Measurements from ENCODE around the gene ABLIM1. TPM values are rescaled to one million over a fixed set of nuclear protein-coding genes. Genes with fewer than 3 reads are reported as not detected.

The ABLIM1 gene
- total RNA-seq, 1 experiment from 2014 or later, result 62.1 TPM

GRCh38 chr10:114402233-114402632, 255.8 kb downstream of the ABLIM1 start (continued):
- no peak for TF ChIP-seq FOXJ3 (CRISPR knock-in tag; IDR thresholded peaks at IDR 0.05; ENCODE audit: borderline replicate concordance)
- no peak for TF ChIP-seq TCF7 (CRISPR knock-in tag; IDR thresholded peaks at IDR 0.05; ENCODE audit: low read depth)
- no peak for TF ChIP-seq CBFB (CRISPR knock-in tag; IDR thresholded peaks at IDR 0.05; ENCODE audit: low read depth)

- CTCF ChIA-PET, result interaction anchor here (2.5 to 4.3 kb wide), 2 partner anchors 15 to 97 kb away, joined by 9 to 25 read pairs; no protein-coding TSS in a partner anchor
- Mint-ChIP-seq H3K27ac (no peak overlapping the region), H3K9me3 (peaks cover 2% of the 10 kb centered on the region), H3K27me3 (ENCODE audit: low read depth) (peaks cover 47% of the 10 kb centered on the region), H3K36me3 (no peaks in the 10 kb centered on the region), H3K4me3 (no peak overlapping the region), H3K4me1 (peaks cover 21% of the 10 kb centered on the region)
- DNase-seq (ENCODE audit: low spot score) (no peak), ATAC-seq (no peak)
- no peak for TF ChIP-seq HMGXB4 (CRISPR knock-in tag; IDR thresholded peaks at IDR 0.05)
- TF ChIP-seq NFE2L1 (CRISPR knock-in tag; IDR thresholded peaks at IDR 0.05), result no peak
- TF ChIP-seq NR3C1 (CRISPR knock-in tag; conservative IDR thresholded peaks at IDR 0.05; ENCODE audit: low read depth), result no peak
- no peak for TF ChIP-seq ZNF121 (CRISPR knock-in tag; IDR thresholded peaks at IDR 0.05)
- no peak for TF ChIP-seq RELA (CRISPR knock-in tag; IDR thresholded peaks at IDR 0.05; ENCODE audit: borderline replicate concordance)
- TF ChIP-seq TEAD1 (CRISPR knock-in tag; IDR thresholded peaks at IDR 0.05), result no peak
- TF ChIP-seq ATF3 (CRISPR knock-in tag; conservative IDR thresholded peaks at IDR 0.05), result no peak
- TF ChIP-seq, protein P1, sequence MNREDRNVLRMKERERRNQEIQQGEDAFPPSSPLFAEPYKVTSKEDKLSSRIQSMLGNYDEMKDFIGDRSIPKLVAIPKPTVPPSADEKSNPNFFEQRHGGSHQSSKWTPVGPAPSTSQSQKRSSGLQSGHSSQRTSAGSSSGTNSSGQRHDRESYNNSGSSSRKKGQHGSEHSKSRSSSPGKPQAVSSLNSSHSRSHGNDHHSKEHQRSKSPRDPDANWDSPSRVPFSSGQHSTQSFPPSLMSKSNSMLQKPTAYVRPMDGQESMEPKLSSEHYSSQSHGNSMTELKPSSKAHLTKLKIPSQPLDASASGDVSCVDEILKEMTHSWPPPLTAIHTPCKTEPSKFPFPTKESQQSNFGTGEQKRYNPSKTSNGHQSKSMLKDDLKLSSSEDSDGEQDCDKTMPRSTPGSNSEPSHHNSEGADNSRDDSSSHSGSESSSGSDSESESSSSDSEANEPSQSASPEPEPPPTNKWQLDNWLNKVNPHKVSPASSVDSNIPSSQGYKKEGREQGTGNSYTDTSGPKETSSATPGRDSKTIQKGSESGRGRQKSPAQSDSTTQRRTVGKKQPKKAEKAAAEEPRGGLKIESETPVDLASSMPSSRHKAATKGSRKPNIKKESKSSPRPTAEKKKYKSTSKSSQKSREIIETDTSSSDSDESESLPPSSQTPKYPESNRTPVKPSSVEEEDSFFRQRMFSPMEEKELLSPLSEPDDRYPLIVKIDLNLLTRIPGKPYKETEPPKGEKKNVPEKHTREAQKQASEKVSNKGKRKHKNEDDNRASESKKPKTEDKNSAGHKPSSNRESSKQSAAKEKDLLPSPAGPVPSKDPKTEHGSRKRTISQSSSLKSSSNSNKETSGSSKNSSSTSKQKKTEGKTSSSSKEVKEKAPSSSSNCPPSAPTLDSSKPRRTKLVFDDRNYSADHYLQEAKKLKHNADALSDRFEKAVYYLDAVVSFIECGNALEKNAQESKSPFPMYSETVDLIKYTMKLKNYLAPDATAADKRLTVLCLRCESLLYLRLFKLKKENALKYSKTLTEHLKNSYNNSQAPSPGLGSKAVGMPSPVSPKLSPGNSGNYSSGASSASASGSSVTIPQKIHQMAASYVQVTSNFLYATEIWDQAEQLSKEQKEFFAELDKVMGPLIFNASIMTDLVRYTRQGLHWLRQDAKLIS (CRISPR knock-in tag; IDR thresholded peaks at IDR 0.05; ENCODE audit: borderline replicate concordance), result no peak
- no peak for TF ChIP-seq FOXK1 (CRISPR knock-in tag; IDR thresholded peaks at IDR 0.05)
- TF ChIP-seq, protein P2, sequence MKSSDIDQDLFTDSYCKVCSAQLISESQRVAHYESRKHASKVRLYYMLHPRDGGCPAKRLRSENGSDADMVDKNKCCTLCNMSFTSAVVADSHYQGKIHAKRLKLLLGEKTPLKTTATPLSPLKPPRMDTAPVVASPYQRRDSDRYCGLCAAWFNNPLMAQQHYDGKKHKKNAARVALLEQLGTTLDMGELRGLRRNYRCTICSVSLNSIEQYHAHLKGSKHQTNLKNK (CRISPR knock-in tag; IDR thresholded peaks at IDR 0.05), result no peak
- TF ChIP-seq, protein P3, sequence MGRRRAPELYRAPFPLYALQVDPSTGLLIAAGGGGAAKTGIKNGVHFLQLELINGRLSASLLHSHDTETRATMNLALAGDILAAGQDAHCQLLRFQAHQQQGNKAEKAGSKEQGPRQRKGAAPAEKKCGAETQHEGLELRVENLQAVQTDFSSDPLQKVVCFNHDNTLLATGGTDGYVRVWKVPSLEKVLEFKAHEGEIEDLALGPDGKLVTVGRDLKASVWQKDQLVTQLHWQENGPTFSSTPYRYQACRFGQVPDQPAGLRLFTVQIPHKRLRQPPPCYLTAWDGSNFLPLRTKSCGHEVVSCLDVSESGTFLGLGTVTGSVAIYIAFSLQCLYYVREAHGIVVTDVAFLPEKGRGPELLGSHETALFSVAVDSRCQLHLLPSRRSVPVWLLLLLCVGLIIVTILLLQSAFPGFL (CRISPR knock-in tag; IDR thresholded peaks at IDR 0.05; ENCODE audit: borderline replicate concordance), result no peak
- no peak for TF ChIP-seq FOXJ3 (CRISPR knock-in tag; IDR thresholded peaks at IDR 0.05; ENCODE audit: borderline replicate concordance)
- no peak for TF ChIP-seq MLX (CRISPR knock-in tag; IDR thresholded peaks at IDR 0.05)
- TF ChIP-seq HMGA2 (CRISPR knock-in tag; IDR thresholded peaks at IDR 0.05), result no peak
- TF ChIP-seq, protein P4, sequence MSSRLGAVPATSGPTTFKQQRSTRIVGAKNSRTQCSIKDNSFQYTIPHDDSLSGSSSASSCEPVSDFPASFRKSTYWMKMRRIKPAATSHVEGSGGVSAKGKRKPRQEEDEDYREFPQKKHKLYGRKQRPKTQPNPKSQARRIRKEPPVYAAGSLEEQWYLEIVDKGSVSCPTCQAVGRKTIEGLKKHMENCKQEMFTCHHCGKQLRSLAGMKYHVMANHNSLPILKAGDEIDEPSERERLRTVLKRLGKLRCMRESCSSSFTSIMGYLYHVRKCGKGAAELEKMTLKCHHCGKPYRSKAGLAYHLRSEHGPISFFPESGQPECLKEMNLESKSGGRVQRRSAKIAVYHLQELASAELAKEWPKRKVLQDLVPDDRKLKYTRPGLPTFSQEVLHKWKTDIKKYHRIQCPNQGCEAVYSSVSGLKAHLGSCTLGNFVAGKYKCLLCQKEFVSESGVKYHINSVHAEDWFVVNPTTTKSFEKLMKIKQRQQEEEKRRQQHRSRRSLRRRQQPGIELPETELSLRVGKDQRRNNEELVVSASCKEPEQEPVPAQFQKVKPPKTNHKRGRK (CRISPR knock-in tag; IDR thresholded peaks at IDR 0.05; ENCODE audit: borderline replicate concordance), result no peak
- no peak for TF ChIP-seq ZNF396 (CRISPR knock-in tag; IDR thresholded peaks at IDR 0.05; ENCODE audit: borderline replicate concordance)
- no peak for TF ChIP-seq RORB (CRISPR knock-in tag; IDR thresholded peaks at IDR 0.05)
- POLR2A ChIA-PET, result no interaction called here
Measured at GRCh38 chr10:114401195-114401791, 256.8 kb downstream of the ABLIM1 start.
